Loucy (cell line): ENCODE data around the gene ALG12.

Experiments
- H2AFZ ChIP-seq: fragments of 200-600 bp; sonication (generic); 2 replicates; pipeline ENCODE4 v1.6.0; 2016; ENCODE audit warnings: antibody characterized with exemption, mild to moderate bottlenecking, low read length, moderate library complexity
- H3F3A ChIP-seq: fragments of 200-600 bp; 2 replicates; pipeline ENCODE4 v1.6.0; 2016; ENCODE audit warnings: antibody characterized with exemption, low read depth, mild to moderate bottlenecking
- H3K27me3 ChIP-seq: fragments of 200-600 bp; sonication (generic); 2 replicates; pipeline ENCODE4 v1.6.1; 2014; ENCODE audit warnings: low read length, mild to moderate bottlenecking; ENCODE audit not compliant: insufficient read depth, poor library complexity, severe bottlenecking
- H3K36me3 ChIP-seq: fragments of 200-600 bp; sonication (generic); 2 replicates; pipeline ENCODE4 v1.6.1; 2016; ENCODE audit warnings: low read length; ENCODE audit not compliant: insufficient read depth
- H3K4me1 ChIP-seq: fragments of 200-600 bp; sonication (generic); 2 replicates; pipeline ENCODE4 v1.5.1; 2014; ENCODE audit warnings: low read length, mild to moderate bottlenecking; ENCODE audit not compliant: insufficient read depth, poor library complexity, severe bottlenecking
- H3K4me2 ChIP-seq: fragments of 200-600 bp; sonication (generic); 2 replicates; pipeline ENCODE4 v1.6.0; 2014; ENCODE audit warnings: antibody characterized with exemption, low read length, low read depth, mild to moderate bottlenecking; ENCODE audit not compliant: poor library complexity, severe bottlenecking
- H3K4me3 ChIP-seq: fragments of 200-600 bp; sonication (generic); 2 replicates; pipeline ENCODE4 v1.5.1; 2014; ENCODE audit warnings: low read length, mild to moderate bottlenecking, mixed read lengths; ENCODE audit not compliant: poor library complexity, severe bottlenecking
- H3K79me2 ChIP-seq: fragments of 200-600 bp; sonication (generic); 2 replicates; pipeline ENCODE4 v1.6.1; 2014; ENCODE audit warnings: low read length; ENCODE audit not compliant: insufficient read depth
- H3K9ac ChIP-seq: fragments of 200-600 bp; sonication (generic); 2 replicates; pipeline ENCODE4 v1.6.0; 2014; ENCODE audit warnings: mild to moderate bottlenecking, low read depth, low read length, moderate library complexity; ENCODE audit not compliant: poor library complexity, severe bottlenecking
- H3K9me2 ChIP-seq: fragments of 200-600 bp; sonication (generic); replicated peaks from 2 replicates; pipeline ENCODE4 v1.6.1; 2016; ENCODE audit warnings: low read depth, low read length, mixed read lengths
- H3K9me3 ChIP-seq: fragments of 200-600 bp; sonication (generic); 2 replicates; pipeline ENCODE4 v1.6.1; 2014; ENCODE audit warnings: mild to moderate bottlenecking, antibody characterized with exemption, low read length, low read depth; ENCODE audit not compliant: insufficient read depth
- H4K20me1 ChIP-seq: fragments of 200-600 bp; sonication (generic); 2 replicates; pipeline ENCODE4 v1.6.0; 2014; ENCODE audit warnings: antibody characterized with exemption, low read length, mild to moderate bottlenecking; ENCODE audit not compliant: insufficient read depth, poor library complexity, severe bottlenecking
- EZH2phosphoT487 ChIP-seq: fragments of 200-600 bp; IDR thresholded peaks from 2 replicates; pipeline ENCODE4 v1.6.1; 2018; ENCODE audit warnings: antibody characterized with exemption, mild to moderate bottlenecking, moderate library complexity, borderline replicate concordance
- TF ChIP-seq, protein P1 (sequence below): fragments of 200-600 bp; sonication (generic); conservative IDR thresholded peaks from 2 replicates; pipeline ENCODE4 v1.5.1; 2014; ENCODE audit warnings: mild to moderate bottlenecking, antibody characterized with exemption, low read length

The ALG12 gene

DNA sequence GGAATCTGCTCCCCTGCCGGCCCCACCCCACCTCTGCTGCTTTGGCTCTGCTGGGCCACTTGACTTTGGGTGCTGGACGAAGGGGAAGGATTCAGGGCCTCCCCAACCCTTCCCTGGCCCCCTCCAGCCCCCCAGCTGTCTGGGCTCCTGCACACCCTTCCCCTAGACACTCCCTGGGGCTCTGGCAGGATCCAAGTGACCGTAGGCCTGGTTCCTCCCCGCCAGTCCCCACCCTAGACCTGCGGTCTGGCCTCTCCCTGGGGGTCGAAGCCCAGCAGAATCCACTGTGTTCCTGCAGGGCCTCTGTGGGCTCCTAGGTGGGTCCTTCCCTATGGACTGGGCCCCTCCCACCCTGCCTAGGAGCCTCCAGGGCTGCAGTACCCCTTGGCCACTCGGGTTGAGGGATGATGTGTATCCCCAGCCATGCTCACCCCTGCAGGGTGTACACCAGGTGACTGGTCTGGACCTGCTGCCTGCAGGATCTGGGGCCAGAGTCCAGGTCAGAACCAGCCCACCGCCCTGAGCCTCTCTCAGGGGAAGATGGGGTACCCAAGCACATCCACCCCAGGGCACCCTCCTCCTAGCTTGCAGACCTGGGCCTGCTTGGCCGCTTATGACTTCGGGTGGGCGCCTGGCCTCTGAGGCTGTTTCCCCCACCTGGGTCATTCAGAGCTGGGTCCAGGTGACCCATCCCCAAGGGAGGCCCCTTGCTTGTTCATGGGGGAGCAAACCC lies 48.0 kb upstream of the ALG12 start:
- H3K79me2 ChIP-seq = peaks cover 46% of the 10 kb centered on the region
- no peaks in the 10 kb centered on the region for H3K9me2 ChIP-seq
- peaks cover 31% of the 10 kb centered on the region for H3K4me1 ChIP-seq
- H2AFZ ChIP-seq = no peak overlapping the region
- TF ChIP-seq, protein P1, sequence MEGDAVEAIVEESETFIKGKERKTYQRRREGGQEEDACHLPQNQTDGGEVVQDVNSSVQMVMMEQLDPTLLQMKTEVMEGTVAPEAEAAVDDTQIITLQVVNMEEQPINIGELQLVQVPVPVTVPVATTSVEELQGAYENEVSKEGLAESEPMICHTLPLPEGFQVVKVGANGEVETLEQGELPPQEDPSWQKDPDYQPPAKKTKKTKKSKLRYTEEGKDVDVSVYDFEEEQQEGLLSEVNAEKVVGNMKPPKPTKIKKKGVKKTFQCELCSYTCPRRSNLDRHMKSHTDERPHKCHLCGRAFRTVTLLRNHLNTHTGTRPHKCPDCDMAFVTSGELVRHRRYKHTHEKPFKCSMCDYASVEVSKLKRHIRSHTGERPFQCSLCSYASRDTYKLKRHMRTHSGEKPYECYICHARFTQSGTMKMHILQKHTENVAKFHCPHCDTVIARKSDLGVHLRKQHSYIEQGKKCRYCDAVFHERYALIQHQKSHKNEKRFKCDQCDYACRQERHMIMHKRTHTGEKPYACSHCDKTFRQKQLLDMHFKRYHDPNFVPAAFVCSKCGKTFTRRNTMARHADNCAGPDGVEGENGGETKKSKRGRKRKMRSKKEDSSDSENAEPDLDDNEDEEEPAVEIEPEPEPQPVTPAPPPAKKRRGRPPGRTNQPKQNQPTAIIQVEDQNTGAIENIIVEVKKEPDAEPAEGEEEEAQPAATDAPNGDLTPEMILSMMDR = no peak
- TF ChIP-seq EZH2phosphoT487 = no peak
- H3K9me3 ChIP-seq = no peaks in the 10 kb centered on the region
- no peak overlapping the region for H3K4me2 ChIP-seq
- H3K4me3 ChIP-seq = no peak overlapping the region
- no peaks in the 10 kb centered on the region for H3F3A ChIP-seq
- no peaks in the 10 kb centered on the region for H3K27me3 ChIP-seq
- H3K9ac ChIP-seq = no peak overlapping the region
- H4K20me1 ChIP-seq = peaks cover 42% of the 10 kb centered on the region
- H3K36me3 ChIP-seq = peaks cover 16% of the 10 kb centered on the region; the same call in 1 of the 2 replicates

DNA sequence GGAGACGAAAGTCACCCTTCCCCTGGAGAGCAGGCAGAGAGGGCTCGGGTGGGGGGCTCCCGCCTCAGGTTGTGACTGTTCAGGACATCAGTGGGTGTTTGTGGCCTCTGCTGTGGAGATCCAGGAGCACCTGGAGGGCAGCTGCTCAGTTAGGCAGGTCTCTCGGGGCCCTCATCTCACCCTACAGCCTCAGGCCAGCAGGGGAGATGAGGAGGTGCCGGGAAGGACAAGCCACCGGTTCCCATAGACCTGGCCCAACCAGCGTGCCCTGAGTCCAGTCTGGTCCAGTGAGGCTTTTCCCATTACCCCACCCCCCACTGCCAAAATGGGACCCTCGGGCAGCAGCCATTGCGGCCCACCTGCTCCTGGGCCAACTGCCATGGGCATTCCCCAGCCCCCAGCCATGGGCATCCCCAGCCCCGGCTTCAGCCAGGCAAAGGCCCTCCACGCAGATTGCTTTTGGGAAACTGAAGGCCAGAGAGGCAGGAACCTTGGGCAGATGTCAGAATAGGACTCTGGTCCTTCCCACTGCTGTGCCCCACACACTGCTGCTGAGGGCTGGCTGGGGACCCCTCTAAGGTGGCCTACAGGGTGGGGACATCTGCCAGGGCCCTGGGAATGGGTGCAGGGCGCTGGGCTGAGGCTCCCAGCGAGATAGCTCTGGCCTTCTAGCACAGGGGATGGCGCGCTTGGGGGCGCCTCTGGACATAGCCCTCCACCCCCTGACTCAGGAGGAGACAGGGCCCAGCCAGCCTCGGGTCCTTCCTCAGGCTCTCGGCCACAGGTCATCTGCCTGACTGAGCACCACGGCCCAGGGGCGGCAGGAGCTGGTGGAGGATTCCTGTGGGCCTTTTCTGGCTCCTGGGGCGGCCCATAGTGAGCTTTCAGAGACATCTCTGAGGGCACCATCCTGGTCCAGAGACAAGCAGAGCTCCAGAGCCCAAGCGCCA lies 47.1 kb upstream of the ALG12 start:
- no peaks in the 10 kb centered on the region for H3K9me3 ChIP-seq
- H3K4me3 ChIP-seq = no peak overlapping the region
- H4K20me1 ChIP-seq = peaks cover 42% of the 10 kb centered on the region
- no peak overlapping the region for H3K9ac ChIP-seq
- H3K4me1 ChIP-seq = peaks cover 24% of the 10 kb centered on the region
- no peaks in the 10 kb centered on the region for H3K9me2 ChIP-seq
- H3F3A ChIP-seq = no peaks in the 10 kb centered on the region
- no peak overlapping the region for H3K4me2 ChIP-seq
- TF ChIP-seq EZH2phosphoT487 = no peak
- TF ChIP-seq, protein P1 = no peak
- H3K36me3 ChIP-seq = peaks cover 16% of the 10 kb centered on the region; the same call in 1 of the 2 replicates
- peaks cover 53% of the 10 kb centered on the region for H3K79me2 ChIP-seq
- no peaks in the 10 kb centered on the region for H3K27me3 ChIP-seq
- H2AFZ ChIP-seq = no peak overlapping the region

DNA sequence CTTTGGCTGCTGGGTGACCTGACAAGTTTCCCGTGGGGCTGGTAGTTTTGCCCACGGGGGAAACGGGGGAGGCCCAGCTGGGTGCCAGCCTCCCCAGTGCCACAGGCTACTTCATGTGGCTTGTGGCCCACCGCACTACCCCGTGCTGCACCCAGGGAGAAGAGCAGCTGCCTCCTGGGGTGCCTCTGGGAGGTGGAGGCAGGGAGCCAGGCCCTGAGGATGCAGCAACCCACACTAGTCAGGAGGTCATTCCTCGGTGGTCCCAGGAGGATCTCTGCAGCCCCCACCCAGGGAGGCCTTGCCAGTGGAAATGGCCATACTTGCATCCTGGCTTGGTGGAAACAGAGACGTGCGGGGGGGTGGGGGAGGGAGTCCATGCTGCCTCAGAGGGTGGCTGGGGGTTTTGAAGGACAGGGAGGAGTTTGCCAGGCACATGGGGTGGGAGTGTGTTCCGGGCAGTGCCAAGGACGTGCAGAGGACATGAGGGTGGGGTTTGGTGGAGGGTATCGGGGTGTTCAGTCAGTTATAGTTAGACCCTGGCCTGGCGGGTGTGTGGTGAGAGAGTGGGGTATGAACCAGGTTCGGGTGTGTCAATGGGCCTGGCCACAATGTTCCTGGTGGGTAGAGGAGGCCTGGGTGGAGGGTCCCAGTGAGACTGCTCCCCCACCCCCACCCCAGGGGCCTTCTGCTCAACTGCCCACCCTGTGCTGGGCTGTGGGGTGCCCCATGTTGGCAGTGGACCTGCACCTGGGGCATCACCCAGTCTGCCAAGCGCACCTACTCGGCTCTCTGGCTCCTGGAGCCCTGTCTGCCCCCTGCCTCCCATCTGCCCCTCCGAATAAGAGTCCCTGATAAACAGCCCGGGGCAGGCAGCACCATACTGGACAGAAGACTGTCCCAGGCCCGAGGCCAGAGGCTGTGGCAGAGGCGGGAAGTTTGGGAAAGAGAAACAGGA lies 46.2 kb upstream of the ALG12 start:
- no peaks in the 10 kb centered on the region for H3K9me2 ChIP-seq
- peaks cover 24% of the 10 kb centered on the region for H3K4me1 ChIP-seq
- H3K4me3 ChIP-seq = peak overlapping the region; percentile 93
- TF ChIP-seq, protein P1 = no peak
- no peak for TF ChIP-seq EZH2phosphoT487
- no peak overlapping the region for H2AFZ ChIP-seq
- H3F3A ChIP-seq = no peaks in the 10 kb centered on the region
- H3K9me3 ChIP-seq = no peaks in the 10 kb centered on the region
- H4K20me1 ChIP-seq = peaks cover 42% of the 10 kb centered on the region
- H3K9ac ChIP-seq = no peak overlapping the region
- no peaks in the 10 kb centered on the region for H3K27me3 ChIP-seq
- peaks cover 60% of the 10 kb centered on the region for H3K79me2 ChIP-seq
- H3K36me3 ChIP-seq = peaks cover 16% of the 10 kb centered on the region; the same call in 1 of the 2 replicates
- H3K4me2 ChIP-seq = peak overlapping the region; percentile 83
